Islet of Langerhans (tissue), 1 donor: ENCODE results near the gene PTH1R.

Experiments
- FAIRE-seq: peaks from one replicate; lab custom pipeline; 2011; peaks lifted over from hg19 to GRCh38; lab: Jason Lieb, UNC

The PTH1R gene

DNA sequence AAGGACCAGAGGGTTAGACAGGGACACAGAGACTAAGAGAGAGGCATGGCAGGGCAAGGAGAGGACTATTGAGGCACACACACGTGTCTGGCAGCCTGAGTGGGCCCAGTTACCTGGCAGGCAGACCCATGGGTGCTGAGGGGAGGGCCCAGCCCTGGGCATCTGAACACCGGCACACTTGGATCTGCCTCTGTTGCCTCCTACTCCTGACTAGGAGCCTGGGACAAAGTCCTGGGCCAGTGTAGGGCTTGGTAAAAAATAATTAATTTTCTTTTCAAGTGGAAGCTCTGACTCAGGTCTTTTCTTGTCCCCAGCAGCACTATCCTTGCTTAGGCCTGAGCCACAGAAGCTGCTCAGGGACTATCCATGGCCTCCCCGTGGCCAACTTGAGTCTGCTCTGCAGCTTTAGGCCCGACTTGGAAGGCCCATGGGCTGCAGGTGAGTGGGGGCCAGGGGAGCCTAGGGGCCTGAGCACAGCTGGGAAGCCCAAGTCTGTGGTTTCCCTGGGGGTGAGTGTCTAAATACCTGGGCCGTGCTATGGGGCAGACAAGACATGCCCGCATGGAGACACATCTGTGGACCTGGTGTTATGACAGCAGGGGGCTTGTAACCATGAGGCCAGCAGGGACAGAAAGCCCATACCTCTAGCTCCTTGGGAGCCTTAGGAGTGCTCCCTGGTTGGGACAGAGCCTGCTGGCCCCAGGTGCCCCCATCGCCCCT is at the start of gene PTH1R:
Gene PTH1R, plus strand, starts transcription at position 316 of the 720 bp plus-strand sequence. CDS start 5,839 bp downstream, outside the sequence.
- no peak for FAIRE-seq

DNA sequence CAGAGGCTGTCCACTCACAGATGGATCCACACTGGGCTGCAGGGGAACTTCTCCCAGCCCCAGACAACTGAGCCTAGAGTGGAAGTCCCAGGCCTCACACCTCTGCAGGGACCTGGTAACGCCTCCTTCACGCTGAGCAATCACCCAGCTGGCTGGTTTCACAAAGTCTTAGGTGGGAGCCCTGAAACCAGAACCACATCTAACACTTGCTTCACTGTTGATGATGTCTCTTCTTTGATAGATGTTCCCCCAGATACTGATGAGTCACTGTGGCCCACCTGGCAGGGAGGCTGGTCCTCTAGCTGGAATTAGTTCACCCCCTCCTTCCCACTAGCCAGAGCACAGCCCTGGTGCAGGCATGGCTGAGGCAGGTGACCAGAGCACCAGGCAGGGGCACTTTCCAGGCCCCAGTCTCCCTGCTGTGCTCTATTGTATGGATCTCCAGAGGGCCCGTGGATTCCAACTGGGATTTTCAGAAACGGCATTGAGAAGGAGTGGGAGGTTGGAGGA is 47.8 kb upstream of the PTH1R start:
- no peak for FAIRE-seq

DNA sequence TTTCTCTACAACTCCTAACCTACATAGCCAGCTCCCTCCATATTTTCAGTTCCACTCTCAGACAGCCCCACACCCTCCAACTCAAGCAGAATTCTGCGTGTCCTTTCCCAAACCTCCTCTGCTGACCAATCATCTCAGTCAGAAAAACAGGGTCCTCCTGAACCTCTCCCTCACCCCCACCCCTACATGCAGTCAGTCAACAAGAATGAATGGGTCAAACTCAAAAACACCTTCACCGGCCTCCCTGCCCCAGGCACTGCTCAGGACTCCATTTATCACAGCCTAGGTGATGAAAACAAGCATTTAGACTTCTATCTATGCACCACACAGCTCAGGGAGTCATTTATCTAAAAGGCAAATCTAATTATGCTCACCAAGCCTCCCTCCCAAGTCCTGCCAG is 46.7 kb upstream of the PTH1R start:
- no peak for FAIRE-seq

DNA sequence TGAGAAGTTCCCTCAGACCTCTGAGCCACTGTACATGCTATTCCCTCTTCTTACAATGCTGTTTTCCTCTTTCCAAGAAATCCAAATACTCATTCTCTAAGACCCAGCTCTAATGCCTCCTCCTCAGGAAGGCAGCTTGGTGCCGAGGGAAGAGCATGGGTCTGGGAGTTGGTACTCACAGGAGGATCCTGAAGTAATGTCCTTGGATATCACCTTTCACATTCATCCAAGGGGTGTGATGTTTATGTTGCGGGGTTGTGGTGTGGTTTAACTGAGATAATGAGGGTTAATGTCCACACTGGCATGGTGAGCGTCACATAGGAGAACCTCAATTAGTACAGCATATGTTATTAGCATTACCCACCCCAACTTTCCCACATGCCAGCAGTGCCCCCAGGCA is 46.2 kb upstream of the PTH1R start:
- FAIRE-seq, result no peak

DNA sequence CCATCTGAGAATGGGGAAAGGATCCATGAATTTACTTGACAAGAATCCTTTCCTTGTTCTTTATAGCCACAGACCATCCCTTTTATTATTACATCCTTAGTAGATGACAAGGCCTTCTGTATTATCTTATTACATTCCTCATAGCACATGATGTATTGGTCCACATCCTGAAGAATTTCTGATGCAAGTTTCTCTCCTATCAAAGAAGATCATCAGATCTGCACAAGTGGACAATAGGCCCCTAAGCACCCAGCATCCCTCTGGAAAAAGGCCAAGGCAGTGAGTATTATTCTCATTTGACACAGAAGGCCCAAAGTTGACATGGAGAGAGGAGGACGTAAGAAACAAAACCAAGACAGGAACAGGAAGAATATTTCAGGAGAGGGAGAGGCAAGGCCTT is 45.7 kb upstream of the PTH1R start:
- FAIRE-seq, result no peak

DNA sequence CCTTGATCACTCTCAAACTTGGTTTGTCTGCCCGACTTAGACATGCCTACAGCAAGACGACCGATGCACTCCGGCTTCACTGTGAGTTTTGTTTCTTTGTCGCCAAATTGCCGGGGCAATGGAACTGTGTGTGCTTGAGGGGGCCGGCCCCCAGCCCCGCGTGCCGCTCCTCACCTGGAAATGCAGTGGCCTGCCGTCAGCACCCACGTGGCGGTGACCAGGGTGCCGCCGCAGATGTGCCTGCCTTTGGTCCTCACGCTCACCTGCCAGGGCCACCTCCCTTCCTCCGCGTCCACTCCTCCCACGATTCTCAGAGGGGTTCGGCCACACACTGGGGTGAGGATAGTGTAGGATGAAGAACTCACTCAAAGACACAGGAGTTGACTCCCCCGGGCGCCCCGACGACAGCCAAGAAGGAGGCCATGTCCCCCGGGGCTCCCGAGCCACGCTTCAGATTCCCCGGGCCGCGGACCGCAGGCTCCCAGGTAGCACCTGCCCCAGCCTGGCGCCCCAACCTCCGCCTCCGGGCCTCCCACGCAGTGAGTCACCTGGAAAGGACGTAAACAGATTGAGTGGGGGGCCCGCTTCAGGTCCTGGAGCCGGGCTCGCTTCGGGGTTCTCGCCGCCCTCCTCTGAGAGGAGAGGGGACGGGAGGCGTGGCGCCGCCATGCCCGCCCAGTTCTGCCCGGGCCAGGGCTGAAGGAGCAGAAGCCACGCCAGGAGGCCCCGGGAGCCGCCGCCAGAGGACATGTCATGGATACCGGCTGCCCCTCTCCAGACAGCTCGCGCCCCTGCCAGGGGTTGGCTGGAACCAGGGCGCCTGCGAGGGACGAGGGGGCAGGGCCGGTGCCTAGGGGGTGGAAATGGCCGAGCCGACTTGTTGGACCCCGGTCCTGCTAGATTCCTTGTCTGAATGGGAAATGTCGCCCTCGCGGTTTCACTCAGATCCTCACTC is 43.9 kb upstream of the PTH1R start:
- no peak for FAIRE-seq

DNA sequence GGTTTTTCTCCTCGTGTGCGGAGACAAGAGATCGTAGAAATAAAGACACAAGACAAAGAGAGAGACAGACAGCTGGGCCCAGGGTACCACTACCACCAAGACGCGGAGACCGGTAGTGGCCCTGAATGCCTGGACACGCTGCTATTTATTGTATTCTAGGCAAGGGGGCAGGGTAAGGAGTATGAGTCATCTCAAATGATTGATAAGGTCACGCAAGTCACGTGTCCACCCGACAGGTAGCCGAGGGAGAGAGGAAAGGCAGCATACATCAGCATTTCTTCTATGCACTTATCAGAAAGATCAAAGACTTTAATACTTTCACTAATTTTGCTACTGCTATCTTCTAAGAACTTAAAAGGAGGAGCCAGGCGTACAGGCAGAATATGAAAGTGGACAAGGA is 42.5 kb upstream of the PTH1R start:
- FAIRE-seq, result no peak

DNA sequence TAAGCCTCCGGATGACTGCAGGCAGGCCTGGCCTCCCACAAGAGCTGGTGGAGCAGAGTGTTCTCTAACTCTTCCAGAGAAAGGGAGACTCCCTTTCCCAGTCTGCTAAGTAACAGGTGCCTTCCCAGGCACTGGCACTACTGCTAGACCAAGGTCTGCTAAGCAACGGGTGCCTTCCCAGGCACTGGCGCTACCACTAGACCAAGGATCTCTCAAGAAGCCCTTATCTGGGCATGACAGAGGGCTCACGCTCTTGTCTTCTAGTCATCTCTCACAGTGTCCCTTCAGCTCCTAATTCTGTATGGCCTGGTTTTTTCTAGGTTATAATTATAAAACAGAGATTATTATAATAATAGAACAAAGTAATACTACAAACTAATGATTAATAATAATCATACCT is 42.0 kb upstream of the PTH1R start:
- no peak for FAIRE-seq

DNA sequence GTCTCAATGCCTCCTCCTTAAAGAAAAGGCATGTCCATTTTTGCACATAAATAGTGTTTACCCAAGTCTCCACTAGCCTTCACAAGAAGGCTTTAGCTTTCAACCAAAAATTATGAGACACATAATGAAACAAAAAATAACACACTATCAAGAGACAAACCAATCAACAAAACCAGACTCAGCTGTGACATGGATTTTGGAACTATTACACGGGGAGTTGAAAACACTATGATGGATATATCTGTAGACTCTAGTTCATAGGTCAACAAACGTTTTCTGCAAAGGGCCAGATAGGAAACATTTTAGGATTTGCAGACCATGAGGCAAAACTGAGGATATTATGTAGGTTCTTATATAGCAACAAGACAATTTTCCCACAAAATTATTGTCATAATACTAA is 39.2 kb upstream of the PTH1R start:
- no peak for FAIRE-seq

DNA sequence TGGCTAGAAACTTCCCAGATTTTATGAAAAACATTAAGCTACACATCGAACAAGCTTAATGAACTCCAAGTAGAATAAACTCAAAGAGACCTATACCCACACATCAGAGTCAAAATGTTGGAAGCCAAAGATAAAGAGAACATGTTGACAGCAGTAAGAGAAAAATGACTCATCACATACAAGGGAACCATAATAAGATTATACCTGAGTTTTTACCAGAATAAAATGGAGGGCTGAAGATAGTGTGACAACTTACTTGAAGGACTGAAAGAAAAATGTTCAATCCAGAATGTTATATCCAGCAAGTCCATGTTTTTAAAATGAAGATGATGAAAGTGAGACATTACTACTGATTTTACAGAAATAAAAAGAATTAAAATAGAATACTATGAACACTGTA is 37.0 kb upstream of the PTH1R start:
- FAIRE-seq, result no peak

DNA sequence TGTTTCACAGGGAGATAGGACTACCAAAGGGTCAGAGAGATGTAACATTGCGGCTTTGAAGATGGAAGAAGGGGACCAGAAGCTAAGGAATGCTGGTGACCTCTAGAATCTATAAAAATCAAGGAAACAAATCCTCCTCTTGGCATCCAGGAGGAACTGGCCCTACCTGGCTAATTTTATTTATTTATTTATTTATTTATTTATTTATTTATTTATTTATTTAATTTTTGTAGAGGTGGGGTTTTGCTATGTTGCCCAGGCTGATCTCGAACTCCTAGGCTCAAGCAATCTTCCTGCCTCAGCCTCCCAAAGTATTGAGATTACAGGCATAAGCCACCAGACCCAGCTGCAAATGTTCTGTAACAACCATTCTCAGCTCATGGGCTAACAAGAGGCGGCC is 34.0 kb upstream of the PTH1R start:
- no peak for FAIRE-seq

DNA sequence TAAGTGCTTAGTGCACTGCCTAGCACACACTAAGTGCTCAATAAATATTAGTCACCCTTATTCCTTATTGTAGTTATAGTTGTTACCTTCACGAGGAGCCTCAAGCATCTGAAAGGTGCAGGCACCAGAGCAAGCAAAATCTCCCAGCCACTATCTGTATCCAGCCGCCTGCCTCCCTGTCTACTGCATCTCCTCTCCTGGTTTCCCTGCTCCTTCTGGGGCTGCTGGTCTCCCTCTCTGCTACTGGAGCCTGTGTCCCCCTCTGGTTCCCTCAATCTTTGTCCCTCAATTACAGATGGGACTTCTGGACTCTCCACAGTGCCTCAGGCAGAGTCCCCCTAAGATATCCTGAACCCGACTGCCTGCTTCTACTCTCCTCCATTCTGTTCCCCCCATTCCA is 33.1 kb upstream of the PTH1R start:
- FAIRE-seq, result no peak

DNA sequence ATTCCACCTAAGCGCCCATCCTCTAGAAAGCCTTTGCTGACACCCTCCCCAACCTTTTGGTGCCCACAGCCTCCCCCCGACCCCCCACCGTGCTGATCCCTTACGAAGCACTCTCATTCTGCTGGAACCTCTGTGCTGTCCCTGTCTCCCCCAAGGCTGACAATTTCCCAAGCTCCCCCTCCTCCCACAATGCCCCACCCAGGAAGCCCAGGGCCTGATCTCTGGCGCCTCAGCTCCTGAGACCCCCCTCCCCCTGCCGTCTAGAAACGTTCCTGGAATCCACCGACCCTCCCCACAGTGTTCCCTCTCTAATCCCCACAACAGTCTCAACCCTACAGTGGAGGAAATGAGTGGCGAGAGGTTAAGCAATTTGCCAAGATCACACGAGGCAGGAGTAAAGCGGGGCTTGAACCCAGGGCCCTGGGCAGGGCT is 32.6 kb upstream of the PTH1R start:
- FAIRE-seq, result no peak

DNA sequence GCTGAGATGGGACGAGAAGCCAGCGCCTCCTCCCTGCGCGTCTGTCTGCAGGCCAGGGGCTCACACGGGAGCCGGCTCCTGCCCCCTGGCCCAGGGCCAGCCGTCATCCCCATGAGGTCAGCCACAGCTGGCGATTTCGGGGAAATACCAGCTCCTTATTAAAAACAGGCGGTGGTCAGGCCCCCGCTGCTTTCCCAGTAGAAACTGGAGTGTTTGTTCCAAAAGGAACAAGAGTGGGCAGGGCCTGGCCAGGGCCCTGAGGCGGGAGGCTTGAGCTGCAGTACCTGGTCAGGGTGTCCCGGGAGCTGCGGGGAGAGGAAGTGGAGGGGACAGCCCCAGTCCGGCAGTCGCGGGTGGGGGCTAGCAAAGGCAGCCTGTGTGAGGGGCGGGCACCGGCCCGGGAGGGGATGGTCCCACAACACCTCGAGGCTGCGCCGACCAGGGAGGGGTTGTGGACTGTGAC is 32.1 kb upstream of the PTH1R start:
- FAIRE-seq, result no peak

DNA sequence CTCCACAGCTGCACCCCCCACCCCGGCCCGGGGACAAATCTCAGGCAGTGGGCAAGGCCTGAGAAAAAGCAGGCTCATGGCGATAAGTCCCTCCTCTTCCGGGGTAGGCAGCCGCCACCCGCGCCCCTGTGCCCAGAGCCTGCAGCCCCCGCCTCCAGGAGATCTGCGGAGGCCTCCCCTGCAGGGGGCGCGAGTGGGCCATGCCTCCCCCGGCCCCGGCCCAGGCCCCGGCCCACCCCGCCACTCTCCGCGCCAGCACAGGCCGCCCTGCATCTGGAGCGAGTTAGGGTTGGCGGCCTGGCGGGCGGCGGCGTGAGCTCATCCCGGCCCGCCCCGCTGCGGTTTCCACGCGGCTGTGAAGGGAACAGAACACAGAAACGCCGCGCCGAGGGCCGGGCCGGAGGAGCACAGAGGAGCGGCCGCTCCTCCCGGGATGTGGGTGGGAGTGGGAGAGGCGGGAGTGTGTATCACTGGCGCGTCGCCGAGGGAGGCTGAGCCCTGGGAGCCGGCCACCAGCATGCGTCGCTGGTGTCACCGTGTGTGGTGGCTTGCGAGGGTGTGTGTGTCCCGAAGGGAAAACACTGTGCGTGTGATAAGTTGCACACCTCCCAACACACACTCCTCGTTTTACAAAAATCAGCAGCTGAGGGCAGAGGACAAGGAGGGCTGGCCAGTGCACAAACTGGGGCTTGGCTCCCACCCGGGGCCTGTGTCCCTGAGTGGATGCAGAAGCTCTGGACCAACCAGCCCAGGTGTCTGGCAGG is 31.5 kb upstream of the PTH1R start:
- no peak for FAIRE-seq

DNA sequence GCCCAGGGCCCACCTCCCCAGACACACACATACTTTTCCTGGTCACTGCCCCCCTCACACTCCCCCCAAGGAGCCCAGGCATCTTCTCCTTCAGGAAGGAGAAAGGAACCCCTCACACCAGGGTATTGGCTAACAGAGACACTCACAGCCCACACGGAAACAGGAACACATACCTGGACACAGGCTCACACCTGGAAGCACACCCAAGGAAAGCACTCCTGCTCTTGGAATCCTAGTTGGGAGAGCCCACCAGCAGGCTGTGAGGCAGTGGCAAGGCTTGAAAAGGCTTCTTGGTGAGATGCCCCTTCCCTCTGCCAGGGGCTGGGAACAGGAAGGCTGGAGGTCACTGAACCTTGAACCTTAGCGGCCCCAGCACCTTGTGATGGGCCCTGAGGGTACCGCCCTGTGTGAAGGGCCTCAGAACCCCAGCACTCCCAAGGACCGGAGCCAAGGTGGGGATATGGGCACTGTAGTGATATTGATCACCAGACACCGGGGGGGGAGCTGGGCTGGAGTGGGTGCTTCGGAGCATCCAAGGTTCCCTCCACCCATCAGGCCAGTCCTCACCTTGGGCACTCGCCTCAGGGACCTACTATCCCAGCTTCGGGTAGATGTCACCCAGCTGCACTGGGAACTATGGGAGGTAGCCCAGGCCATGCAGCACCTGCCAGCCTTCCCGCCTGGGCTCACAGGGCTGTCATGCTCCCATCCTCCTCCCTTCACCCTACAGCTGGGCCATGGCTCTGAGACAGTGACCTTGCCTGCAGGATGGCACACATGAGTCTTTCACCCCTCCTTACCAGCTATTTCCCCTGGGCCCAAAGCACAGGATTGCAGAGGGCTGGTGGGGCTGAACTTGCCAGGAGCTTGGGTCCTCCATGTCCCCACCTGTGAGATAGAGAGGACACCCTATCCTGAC is 30.6 kb upstream of the PTH1R start:
- no peak for FAIRE-seq

DNA sequence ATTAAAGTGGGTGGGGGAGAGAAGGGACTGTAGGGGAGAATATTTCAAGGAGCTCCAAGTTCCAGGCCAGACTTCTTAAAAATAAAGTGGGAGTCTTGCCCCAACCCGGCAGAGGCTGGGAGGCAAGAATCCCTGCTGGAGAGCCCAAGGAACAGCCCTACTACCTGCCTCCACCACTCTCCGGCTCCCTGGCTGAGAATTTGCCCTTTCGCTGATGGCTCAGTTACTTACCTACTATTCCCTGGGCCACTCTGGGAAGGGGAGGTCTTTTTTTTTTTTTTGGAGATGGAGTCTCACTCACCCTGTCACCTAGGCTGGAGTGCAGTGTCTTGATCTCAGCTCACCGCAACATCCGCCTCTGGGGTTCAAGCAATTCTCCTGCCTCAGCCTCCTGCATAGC is 29.8 kb upstream of the PTH1R start:
- no peak for FAIRE-seq

DNA sequence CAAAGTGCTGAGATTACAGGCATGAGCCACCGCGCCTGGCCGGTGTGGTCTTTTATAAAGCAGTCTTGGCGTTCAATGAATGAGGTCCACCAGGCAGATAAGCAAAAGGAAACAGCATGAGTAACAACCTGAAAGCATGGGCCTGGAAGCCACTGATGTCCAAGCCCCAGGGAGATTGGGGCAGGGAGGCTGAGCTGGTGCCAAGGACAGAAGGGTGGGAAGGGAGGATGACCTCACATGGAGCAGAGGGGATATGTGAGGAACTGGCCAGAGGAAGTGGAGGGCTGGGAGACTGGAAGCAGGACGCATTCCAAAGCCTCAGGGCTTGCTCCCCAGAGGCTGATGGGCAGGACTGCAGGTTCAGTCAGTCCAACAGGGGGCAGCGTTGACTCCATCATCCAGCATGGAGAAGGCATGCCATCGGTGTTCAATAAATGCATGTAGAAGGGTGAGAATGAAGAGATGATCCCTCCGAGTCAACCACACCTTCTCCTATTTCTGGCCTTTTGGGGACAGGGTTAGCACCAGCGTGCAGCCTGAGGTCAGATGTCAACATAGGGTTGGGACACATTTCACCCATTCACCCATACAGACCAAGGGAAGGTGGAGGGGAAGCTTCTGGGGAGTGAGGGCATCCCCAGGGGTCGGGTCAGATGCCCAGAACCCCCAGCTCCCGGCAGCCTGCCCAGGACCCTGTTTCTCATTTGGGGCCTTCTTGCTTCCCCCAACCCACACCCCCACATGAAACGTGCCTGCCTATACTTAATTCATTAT is 29.1 kb upstream of the PTH1R start:
- FAIRE-seq, result no peak

DNA sequence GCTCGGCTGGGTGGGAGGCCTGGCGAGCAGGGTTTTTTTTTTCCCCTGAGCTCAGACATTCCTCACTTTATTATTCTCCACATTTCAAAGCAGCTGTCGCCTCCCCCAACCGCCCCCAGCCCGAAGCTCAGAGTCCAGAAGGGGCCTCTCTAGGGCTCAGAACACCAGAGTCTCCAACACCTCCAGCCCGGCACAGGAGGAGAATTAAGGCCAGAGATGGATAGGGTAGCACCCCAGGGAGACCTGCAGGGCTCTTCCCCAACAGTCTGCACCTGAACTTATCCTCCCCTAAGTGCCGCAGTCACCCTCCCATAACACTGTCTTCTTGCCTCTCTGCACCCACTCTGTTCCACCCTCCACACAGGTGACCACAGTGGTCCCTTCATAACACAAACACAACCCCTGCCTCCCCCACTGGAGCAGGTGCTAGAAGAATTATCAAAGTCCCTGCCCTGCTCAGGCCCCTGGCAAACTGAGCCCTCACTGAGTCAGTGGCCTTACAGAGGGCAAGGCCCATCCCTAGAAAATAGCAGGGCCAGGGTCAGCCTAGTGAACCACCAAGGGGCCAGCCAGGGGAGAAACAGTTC is 28.4 kb upstream of the PTH1R start:
- no peak for FAIRE-seq
